Thoracic aorta (tissue), 2 donors: ENCODE data around the gene C10orf90. TPM values are rescaled to one million over a fixed set of nuclear protein-coding genes. Genes with fewer than 3 reads are reported as not detected.

ENCODE experiments used
- ATAC-seq: fragments of 150-250 bp; one replicate; pipeline ENCODE4 v1.8.0; 2017; ENCODE audit warnings: low read depth; ENCODE audit not compliant: insufficient number of reproducible peaks, low FRiP score
- DNase-seq: peaks from one replicate; pipeline ENCODE4 v3.0.0-alpha.2; 2020; ENCODE audit warnings: low spot score
- H3K27ac ChIP-seq, 2 donors: fragments of 200-600 bp; sonication (generic); 1 replicate in 1 of 2; 2 replicates in 1 of 2; pipeline ENCODE4 v1.5.1; 2016; ENCODE audit warnings: mild to moderate bottlenecking in 2 of 2, moderate library complexity in 2 of 2
- H3K27me3 ChIP-seq: fragments of 200-600 bp; sonication (generic); replicated peaks from 2 replicates; pipeline ENCODE4 v1.6.0; 2016; ENCODE audit warnings: mild to moderate bottlenecking; ENCODE audit not compliant: insufficient read depth
- H3K36me3 ChIP-seq: fragments of 200-600 bp; sonication (generic); one replicate; pipeline ENCODE4 v1.5.1; 2016
- H3K4me1 ChIP-seq, 2 donors: fragments of 200-600 bp; sonication (generic); 1 replicate in 1 of 2; 2 replicates in 1 of 2; pipeline versions ENCODE4 v1.5.1 to v1.6.0; 2016; ENCODE audit warnings: low read depth in 2 of 2, mild to moderate bottlenecking in 1 of 2; ENCODE audit not compliant: control insufficient read depth in 1 of 2
- H3K4me3 ChIP-seq: fragments of 200-600 bp; sonication (generic); 2 replicates; pipeline ENCODE4 v1.5.1; 2016; ENCODE audit warnings: mild to moderate bottlenecking
- H3K9me3 ChIP-seq: fragments of 200-600 bp; sonication (generic); 2 replicates; pipeline ENCODE4 v1.5.1; 2016
- CTCF ChIP-seq: fragments of 200-600 bp; sonication (generic); IDR thresholded peaks from one replicate; pipeline ENCODE4 v1.5.1; 2019; ENCODE audit warnings: antibody characterized with exemption
- total RNA-seq, 2 donors: library from RNA; depleted of rRNA; stranded (reverse); fragments of >200 nt; gene quantifications; one replicate each; pipeline versions ENCODE4 v1.1.0 to v1.2.3, GENCODE V29; 2016

C10orf90 gene
- total RNA-seq, 2 donors from 2014 or later, result not detected

- ATAC-seq, result no peak
- Histone ChIP-seq H3K27ac (no peak overlapping the region), H3K9me3 (no peaks in the 10 kb centered on the region), H3K4me3 (no peak overlapping the region), H3K36me3 (no peaks in the 10 kb centered on the region), H3K27me3 (no peaks in the 10 kb centered on the region), H3K4me1 (no peaks in the 10 kb centered on the region)
- no peak for TF ChIP-seq CTCF
- no peak for DNase-seq
Measured at GRCh38 chr10:126499744-126500143, 170.7 kb downstream of the C10orf90 start.

DNA sequence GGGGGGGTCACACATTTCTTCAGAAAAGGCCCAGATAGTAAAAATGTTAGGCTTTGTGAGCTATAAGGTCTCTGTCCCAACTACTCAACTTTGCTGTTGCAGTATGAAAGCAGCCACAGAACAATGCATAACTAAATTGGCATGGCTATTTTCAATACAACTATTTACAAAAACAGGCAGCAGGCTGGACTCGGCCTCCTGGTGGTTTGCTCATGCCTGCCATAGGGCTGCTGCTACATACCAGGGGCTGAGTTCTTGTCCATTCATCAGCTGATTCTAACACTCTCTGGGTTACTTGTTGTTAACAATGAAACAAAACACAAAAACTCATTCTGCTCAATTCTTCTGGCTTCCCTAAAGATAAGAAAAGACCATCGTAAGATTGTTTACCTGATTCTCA is 172.8 kb downstream of the C10orf90 start:
- TF ChIP-seq CTCF, result no peak
- Histone ChIP-seq H3K9me3 (no peaks in the 10 kb centered on the region), H3K4me3 (no peak overlapping the region), H3K36me3 (no peaks in the 10 kb centered on the region), H3K27me3 (no peaks in the 10 kb centered on the region), H3K4me1 (no peaks in the 10 kb centered on the region), H3K27ac (no peak overlapping the region)
- ATAC-seq (no peak), DNase-seq (no peak)

- DNase-seq, result no peak
- H3K4me3 ChIP-seq, result no peak overlapping the region
Measured at GRCh38 chr10:126496771-126497545, 173.5 kb downstream of the C10orf90 start.

DNA sequence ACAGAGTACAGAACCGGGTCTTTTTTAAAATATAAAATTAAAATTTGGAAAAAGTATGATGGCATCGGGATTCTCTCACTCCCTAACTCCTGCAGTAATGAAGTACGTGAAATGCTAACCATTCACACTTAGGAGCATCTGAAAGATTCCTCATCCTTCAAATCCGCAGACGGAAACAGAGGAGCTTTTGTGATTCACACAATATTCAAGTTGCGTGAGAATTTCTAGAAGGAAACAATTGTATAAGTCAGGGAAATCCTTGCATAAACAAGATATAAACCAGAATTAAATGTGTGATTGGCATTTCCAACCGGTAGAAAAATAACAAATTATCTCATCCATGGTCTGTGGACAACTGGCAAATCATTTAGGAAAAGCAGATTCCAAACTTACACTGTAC is 179.0 kb downstream of the C10orf90 start:
- ATAC-seq (no peak), DNase-seq (no peak)
- no peak for TF ChIP-seq CTCF
- Histone ChIP-seq H3K36me3 (no peaks in the 10 kb centered on the region), H3K9me3 (no peaks in the 10 kb centered on the region), H3K4me1 (no peaks in the 10 kb centered on the region), H3K4me3 (no peak overlapping the region), H3K27ac (no peak overlapping the region), H3K27me3 (no peaks in the 10 kb centered on the region)

More at GRCh38 chr10:126496771-126497545, 173.5 kb downstream of the C10orf90 start:
- TF ChIP-seq CTCF, result no peak
- Histone ChIP-seq H3K27ac (no peak overlapping the region), H3K36me3 (no peaks in the 10 kb centered on the region), H3K4me1 (no peaks in the 10 kb centered on the region), H3K27me3 (no peaks in the 10 kb centered on the region), H3K9me3 (no peaks in the 10 kb centered on the region)
- no peak for ATAC-seq

DNA sequence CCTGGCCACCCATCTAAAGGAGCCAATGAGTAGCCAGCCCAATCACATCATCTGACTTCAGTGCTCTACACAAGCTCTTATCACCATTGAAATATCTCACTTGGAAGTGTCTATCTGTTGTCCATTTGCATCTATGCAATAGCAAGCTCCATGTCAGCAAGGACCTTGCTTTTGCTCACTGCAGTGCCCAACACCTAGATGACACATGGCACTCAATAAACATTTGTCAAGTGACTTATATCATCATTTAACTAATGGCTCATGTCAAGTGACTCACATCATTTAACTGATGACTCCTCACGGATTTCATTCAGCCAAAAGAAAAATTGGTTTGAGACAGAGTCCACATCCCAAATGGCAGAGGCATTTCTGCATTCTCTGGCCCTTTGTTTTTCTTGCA is 189.3 kb downstream of the C10orf90 start:
- no peaks in the 10 kb centered on the region for H3K36me3 ChIP-seq
- H3K9me3 ChIP-seq, result no peaks in the 10 kb centered on the region
- DNase-seq (no peak), ATAC-seq (no peak)
- no peak for TF ChIP-seq CTCF
- H3K4me3 ChIP-seq, result no peak overlapping the region
- no peaks in the 10 kb centered on the region for H3K27me3 ChIP-seq
- no peaks in the 10 kb centered on the region for H3K4me1 ChIP-seq
- no peak overlapping the region for H3K27ac ChIP-seq
